Measurements from ENCODE around the gene MTHFD2L.

- no peak for TF ChIP-seq EZH2 (IDR thresholded peaks at IDR 0.05; ENCODE audit: low read length, unreplicated experiment)
- no peak for TF ChIP-seq CTCF (conservative IDR thresholded peaks at IDR 0.05; ENCODE audit: low read depth, low read length)
Measured at GRCh38 chr4:74146581-74147129, 11.3 kb upstream of the MTHFD2L start.

Data from PC-3 (cell line).